NCI-H510A (cell line): ENCODE results near the gene HECTD2.
"Not testable (repeated sequence)": the region's sequence is repeated elsewhere in the genome, so short reads cannot be mapped to it uniquely, and the experiment has no call there.

ENCODE experiments used
- DNase-seq: peaks from one replicate; lab custom pipeline; 2025; lab: John Stamatoyannopoulos, UW

The HECTD2 gene

GRCh38 chr10:91409869-91410637 is at the start of gene HECTD2:
HECTD2 (plus strand) TSS chr10:91410344; CDS start chr10:91410439, 95 bp downstream.
- peak; percentile 65 for DNase-seq

GRCh38 chr10:91360461-91360860 is 49.7 kb upstream of the HECTD2 start:
- DNase-seq: no peak

- DNase-seq: not testable (repeated sequence)
Observed at GRCh38 chr10:91365519-91365918, 44.6 kb upstream of the HECTD2 start.

- no peak for DNase-seq
Observed at GRCh38 chr10:91366704-91367103, 43.4 kb upstream of the HECTD2 start.

- DNase-seq: no peak
Observed at GRCh38 chr10:91367127-91367531, 43.0 kb upstream of the HECTD2 start.

GRCh38 chr10:91367558-91367957 is 42.6 kb upstream of the HECTD2 start:
- no peak for DNase-seq

- DNase-seq: not testable (repeated sequence)
Observed at GRCh38 chr10:91369978-91370589, 40.1 kb upstream of the HECTD2 start.

- DNase-seq: no peak
Observed at GRCh38 chr10:91374052-91374451, 36.1 kb upstream of the HECTD2 start.

- no peak for DNase-seq
Observed at GRCh38 chr10:91378061-91378460, 32.1 kb upstream of the HECTD2 start.

GRCh38 chr10:91380873-91381256 is 29.3 kb upstream of the HECTD2 start:
- no peak for DNase-seq

- DNase-seq: no peak
Observed at GRCh38 chr10:91381257-91381891, 28.8 kb upstream of the HECTD2 start.

- no peak for DNase-seq
Observed at GRCh38 chr10:91385306-91386085, 24.6 kb upstream of the HECTD2 start.

GRCh38 chr10:91389636-91390512 is 20.3 kb upstream of the HECTD2 start:
- peak; percentile 6 for DNase-seq

GRCh38 chr10:91390513-91390825 is 19.7 kb upstream of the HECTD2 start:
- not testable (repeated sequence) for DNase-seq

GRCh38 chr10:91391920-91392319 is 18.2 kb upstream of the HECTD2 start:
- peak; percentile 28 for DNase-seq

GRCh38 chr10:91406322-91406721 is 3.8 kb upstream of the HECTD2 start:
- no peak for DNase-seq

GRCh38 chr10:91409069-91409868 is 875 bp upstream of the HECTD2 start:
- peak; percentile 75 for DNase-seq

GRCh38 chr10:91410638-91411371 is 661 bp downstream of the HECTD2 start:
- no peak for DNase-seq

GRCh38 chr10:91411621-91412020 is 1.5 kb downstream of the HECTD2 start:
- DNase-seq: no peak
